H1 (cell line): ENCODE results near the gene TRIM44. TPM values are rescaled to one million over a fixed set of nuclear protein-coding genes. Genes with fewer than 3 reads are reported as not detected.

Experiments
- CHD1 ChIP-seq: IDR thresholded peaks from 2 replicates; pipeline ENCODE4 v1.6.1; 2012; ENCODE audit warnings: low read depth, low read length, improper control_type of control experiment
- CTBP2 ChIP-seq: IDR thresholded peaks from 2 replicates; pipeline ENCODE4 v1.7.0; 2011; ENCODE audit warnings: borderline replicate concordance, mild to moderate bottlenecking, moderate library complexity, mixed read lengths, low read length; ENCODE audit not compliant: insufficient read depth, insufficient read length
- polyA plus RNA-seq, 7 experiments: library from polyadenylated mRNA; depleted of rRNA in 3 of 7; stranded (reverse) in 5 of 7; unstranded in 2 of 7; fragments of >200 nt in 5 of 7; fragments of 200-250 nt in 2 of 7; gene quantifications; 1 replicate in 5 of 7; 2 replicates in 1 of 7; 4 replicates in 1 of 7; pipeline versions ENCODE4 v1.2.1 to v1.2.3, GENCODE V29; 2011 to 2013; ENCODE audit warnings: missing spikeins in 2 of 7, mixed read lengths in 2 of 7
- total RNA-seq: library from RNA; stranded (reverse); fragmentation: NEBNext Ultra II Directional; extraction: Animal tissue kit (Norgen Biotek cat#: 25700); gene quantifications from 2 replicates; pipeline ENCODE4 v1.2.1, GENCODE V29; 2021
- TF ChIP-seq, protein P1 (sequence below): fragments of 300-600 bp; sonication (generic); IDR thresholded peaks from 2 replicates; pipeline ENCODE4 v1.7.1; 2012; ENCODE audit warnings: low read length, moderate library complexity, mild to moderate bottlenecking, inconsistent platforms; ENCODE audit not compliant: insufficient replicate concordance

Gene TRIM44
- total and polyA plus RNA-seq, 2 of the 8 experiments (the other 6 are each of a cell fraction or from before 2014, with no cell fraction given): 13.9 to 34.4 TPM

GRCh38 chr11:35655254-35655653 lies 7.3 kb upstream of the TRIM44 start (continued):
- TF ChIP-seq, protein P1, sequence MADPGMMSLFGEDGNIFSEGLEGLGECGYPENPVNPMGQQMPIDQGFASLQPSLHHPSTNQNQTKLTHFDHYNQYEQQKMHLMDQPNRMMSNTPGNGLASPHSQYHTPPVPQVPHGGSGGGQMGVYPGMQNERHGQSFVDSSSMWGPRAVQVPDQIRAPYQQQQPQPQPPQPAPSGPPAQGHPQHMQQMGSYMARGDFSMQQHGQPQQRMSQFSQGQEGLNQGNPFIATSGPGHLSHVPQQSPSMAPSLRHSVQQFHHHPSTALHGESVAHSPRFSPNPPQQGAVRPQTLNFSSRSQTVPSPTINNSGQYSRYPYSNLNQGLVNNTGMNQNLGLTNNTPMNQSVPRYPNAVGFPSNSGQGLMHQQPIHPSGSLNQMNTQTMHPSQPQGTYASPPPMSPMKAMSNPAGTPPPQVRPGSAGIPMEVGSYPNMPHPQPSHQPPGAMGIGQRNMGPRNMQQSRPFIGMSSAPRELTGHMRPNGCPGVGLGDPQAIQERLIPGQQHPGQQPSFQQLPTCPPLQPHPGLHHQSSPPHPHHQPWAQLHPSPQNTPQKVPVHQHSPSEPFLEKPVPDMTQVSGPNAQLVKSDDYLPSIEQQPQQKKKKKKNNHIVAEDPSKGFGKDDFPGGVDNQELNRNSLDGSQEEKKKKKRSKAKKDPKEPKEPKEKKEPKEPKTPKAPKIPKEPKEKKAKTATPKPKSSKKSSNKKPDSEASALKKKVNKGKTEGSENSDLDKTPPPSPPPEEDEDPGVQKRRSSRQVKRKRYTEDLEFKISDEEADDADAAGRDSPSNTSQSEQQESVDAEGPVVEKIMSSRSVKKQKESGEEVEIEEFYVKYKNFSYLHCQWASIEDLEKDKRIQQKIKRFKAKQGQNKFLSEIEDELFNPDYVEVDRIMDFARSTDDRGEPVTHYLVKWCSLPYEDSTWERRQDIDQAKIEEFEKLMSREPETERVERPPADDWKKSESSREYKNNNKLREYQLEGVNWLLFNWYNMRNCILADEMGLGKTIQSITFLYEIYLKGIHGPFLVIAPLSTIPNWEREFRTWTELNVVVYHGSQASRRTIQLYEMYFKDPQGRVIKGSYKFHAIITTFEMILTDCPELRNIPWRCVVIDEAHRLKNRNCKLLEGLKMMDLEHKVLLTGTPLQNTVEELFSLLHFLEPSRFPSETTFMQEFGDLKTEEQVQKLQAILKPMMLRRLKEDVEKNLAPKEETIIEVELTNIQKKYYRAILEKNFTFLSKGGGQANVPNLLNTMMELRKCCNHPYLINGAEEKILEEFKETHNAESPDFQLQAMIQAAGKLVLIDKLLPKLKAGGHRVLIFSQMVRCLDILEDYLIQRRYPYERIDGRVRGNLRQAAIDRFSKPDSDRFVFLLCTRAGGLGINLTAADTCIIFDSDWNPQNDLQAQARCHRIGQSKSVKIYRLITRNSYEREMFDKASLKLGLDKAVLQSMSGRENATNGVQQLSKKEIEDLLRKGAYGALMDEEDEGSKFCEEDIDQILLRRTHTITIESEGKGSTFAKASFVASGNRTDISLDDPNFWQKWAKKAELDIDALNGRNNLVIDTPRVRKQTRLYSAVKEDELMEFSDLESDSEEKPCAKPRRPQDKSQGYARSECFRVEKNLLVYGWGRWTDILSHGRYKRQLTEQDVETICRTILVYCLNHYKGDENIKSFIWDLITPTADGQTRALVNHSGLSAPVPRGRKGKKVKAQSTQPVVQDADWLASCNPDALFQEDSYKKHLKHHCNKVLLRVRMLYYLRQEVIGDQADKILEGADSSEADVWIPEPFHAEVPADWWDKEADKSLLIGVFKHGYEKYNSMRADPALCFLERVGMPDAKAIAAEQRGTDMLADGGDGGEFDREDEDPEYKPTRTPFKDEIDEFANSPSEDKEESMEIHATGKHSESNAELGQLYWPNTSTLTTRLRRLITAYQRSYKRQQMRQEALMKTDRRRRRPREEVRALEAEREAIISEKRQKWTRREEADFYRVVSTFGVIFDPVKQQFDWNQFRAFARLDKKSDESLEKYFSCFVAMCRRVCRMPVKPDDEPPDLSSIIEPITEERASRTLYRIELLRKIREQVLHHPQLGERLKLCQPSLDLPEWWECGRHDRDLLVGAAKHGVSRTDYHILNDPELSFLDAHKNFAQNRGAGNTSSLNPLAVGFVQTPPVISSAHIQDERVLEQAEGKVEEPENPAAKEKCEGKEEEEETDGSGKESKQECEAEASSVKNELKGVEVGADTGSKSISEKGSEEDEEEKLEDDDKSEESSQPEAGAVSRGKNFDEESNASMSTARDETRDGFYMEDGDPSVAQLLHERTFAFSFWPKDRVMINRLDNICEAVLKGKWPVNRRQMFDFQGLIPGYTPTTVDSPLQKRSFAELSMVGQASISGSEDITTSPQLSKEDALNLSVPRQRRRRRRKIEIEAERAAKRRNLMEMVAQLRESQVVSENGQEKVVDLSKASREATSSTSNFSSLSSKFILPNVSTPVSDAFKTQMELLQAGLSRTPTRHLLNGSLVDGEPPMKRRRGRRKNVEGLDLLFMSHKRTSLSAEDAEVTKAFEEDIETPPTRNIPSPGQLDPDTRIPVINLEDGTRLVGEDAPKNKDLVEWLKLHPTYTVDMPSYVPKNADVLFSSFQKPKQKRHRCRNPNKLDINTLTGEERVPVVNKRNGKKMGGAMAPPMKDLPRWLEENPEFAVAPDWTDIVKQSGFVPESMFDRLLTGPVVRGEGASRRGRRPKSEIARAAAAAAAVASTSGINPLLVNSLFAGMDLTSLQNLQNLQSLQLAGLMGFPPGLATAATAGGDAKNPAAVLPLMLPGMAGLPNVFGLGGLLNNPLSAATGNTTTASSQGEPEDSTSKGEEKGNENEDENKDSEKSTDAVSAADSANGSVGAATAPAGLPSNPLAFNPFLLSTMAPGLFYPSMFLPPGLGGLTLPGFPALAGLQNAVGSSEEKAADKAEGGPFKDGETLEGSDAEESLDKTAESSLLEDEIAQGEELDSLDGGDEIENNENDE: no peak
- no peak for TF ChIP-seq CTBP2
- TF ChIP-seq CHD1: no peak
